GM19438 (cell line): ENCODE data around the gene GORASP1.

ENCODE experiments used
- ATAC-seq: cut with Tn5 transposase; IDR thresholded peaks from one replicate; pipeline ENCODE4 v1.9.1; 2021; ENCODE audit warnings: low read depth; ENCODE audit not compliant: unreplicated experiment

GORASP1 gene

GRCh38 chr3:39107388-39108199 lies at the start of gene GORASP1, which contains the start of gene TTC21A:
TSS of gene GORASP1 (minus strand) at chr3:39107627. CDS start at chr3:39107541, 86 bp downstream.
TSS of gene TTC21A (plus strand) at chr3:39107680. CDS start at chr3:39107838, 158 bp downstream.
- peak; percentile 50 for ATAC-seq

GRCh38 chr3:39156421-39156820 lies 49.0 kb upstream of the GORASP1 start:
- ATAC-seq, result no peak

GRCh38 chr3:39154280-39155021 lies 47.0 kb upstream of the GORASP1 start:
- ATAC-seq, result no peak

GRCh38 chr3:39153977-39154279 lies 46.5 kb upstream of the GORASP1 start:
- ATAC-seq, result no peak

- ATAC-seq, result no peak
Observed at GRCh38 chr3:39150803-39151631, 43.6 kb upstream of the GORASP1 start.

GRCh38 chr3:39150148-39150802 lies 42.8 kb upstream of the GORASP1 start:
- no peak for ATAC-seq

- ATAC-seq, result no peak
Observed at GRCh38 chr3:39149498-39150147, 42.2 kb upstream of the GORASP1 start.

GRCh38 chr3:39149059-39149455 lies 41.6 kb upstream of the GORASP1 start:
- ATAC-seq, result no peak

GRCh38 chr3:39148435-39149058 lies 41.1 kb upstream of the GORASP1 start:
- ATAC-seq, result no peak

GRCh38 chr3:39147711-39148434 lies 40.4 kb upstream of the GORASP1 start:
- peak; percentile 32 for ATAC-seq

GRCh38 chr3:39146611-39147591 lies 39.5 kb upstream of the GORASP1 start:
- ATAC-seq, result no peak

GRCh38 chr3:39146083-39146501 lies 38.7 kb upstream of the GORASP1 start:
- ATAC-seq, result no peak

- ATAC-seq, result no peak
Observed at GRCh38 chr3:39144748-39145380, 37.4 kb upstream of the GORASP1 start.

GRCh38 chr3:39144095-39144747 lies 36.8 kb upstream of the GORASP1 start:
- ATAC-seq, result no peak

- no peak for ATAC-seq
Observed at GRCh38 chr3:39143051-39143885, 35.8 kb upstream of the GORASP1 start.

- no peak for ATAC-seq
Observed at GRCh38 chr3:39142067-39142466, 34.6 kb upstream of the GORASP1 start.
